H9 (cell line): ENCODE measurements around the gene HERC3. TPM values are rescaled to one million over a fixed set of nuclear protein-coding genes. Genes with fewer than 3 reads are reported as not detected.

ENCODE experiments used
- DNase-seq: peaks from one replicate; pipeline ENCODE4 v3.0.0-alpha.2; 2017
- H2AFZ ChIP-seq: one replicate; pipeline ENCODE4 v1.6.1; 2013; ENCODE audit warnings: mild to moderate bottlenecking, low read length, control low read depth, moderate library complexity
- H2AK5ac ChIP-seq: 2 replicates; pipeline ENCODE4 v1.6.1; 2013; ENCODE audit warnings: low read length, control low read depth, mixed read lengths; ENCODE audit not compliant: insufficient read length
- H2BK120ac ChIP-seq: one replicate; pipeline ENCODE4 v1.6.1; 2013; ENCODE audit warnings: low read depth, mild to moderate bottlenecking, low read length, control low read depth, inconsistent platforms; ENCODE audit not compliant: poor library complexity, severe bottlenecking
- H2BK12ac ChIP-seq: 2 replicates; pipeline ENCODE4 v1.6.1; 2013; ENCODE audit warnings: low read length, control low read depth, mixed read lengths, low read depth; ENCODE audit not compliant: insufficient read length
- H2BK15ac ChIP-seq: 2 replicates; pipeline ENCODE4 v1.6.1; 2013; ENCODE audit warnings: low read depth, low read length, control low read depth
- H2BK20ac ChIP-seq: one replicate; pipeline ENCODE4 v1.6.1; 2013; ENCODE audit warnings: low read depth, mild to moderate bottlenecking, low read length, control low read depth, inconsistent platforms; ENCODE audit not compliant: poor library complexity, severe bottlenecking
- H2BK5ac ChIP-seq: 2 replicates; pipeline ENCODE4 v1.6.1; 2013; ENCODE audit warnings: low read length, control low read depth, mixed read lengths; ENCODE audit not compliant: insufficient read length
- H3K14ac ChIP-seq: 2 replicates; pipeline ENCODE4 v1.6.1; 2013; ENCODE audit warnings: low read length, control low read depth; ENCODE audit not compliant: insufficient read depth
- H3K18ac ChIP-seq: 2 replicates; pipeline ENCODE4 v1.6.1; 2013; ENCODE audit warnings: low read depth, mild to moderate bottlenecking, mixed read lengths, low read length, control low read depth; ENCODE audit not compliant: insufficient read length
- H3K23ac ChIP-seq: 2 replicates; pipeline ENCODE4 v1.6.1; 2013; ENCODE audit warnings: low read length, control low read depth, mixed read lengths, low read depth; ENCODE audit not compliant: insufficient read length
- H3K23me2 ChIP-seq: 2 replicates; pipeline ENCODE4 v1.6.1; 2013; ENCODE audit warnings: low read depth, mild to moderate bottlenecking, mixed read lengths, low read length, control low read depth; ENCODE audit not compliant: insufficient read length, poor library complexity, severe bottlenecking
- H3K27ac ChIP-seq: 2 replicates; pipeline ENCODE4 v1.5.1; 2013; ENCODE audit warnings: low read length, control low read depth, mixed read lengths, low read depth; ENCODE audit not compliant: insufficient read length
- H3K27me3 ChIP-seq: 2 replicates; pipeline ENCODE4 v1.6.1; 2013; ENCODE audit warnings: low read length, control low read depth, inconsistent platforms; ENCODE audit not compliant: insufficient read depth
- H3K4ac ChIP-seq: 2 replicates; pipeline ENCODE4 v1.6.1; 2013; ENCODE audit warnings: low read depth, mild to moderate bottlenecking, control low read depth, inconsistent platforms, low read length, moderate library complexity
- H3K4me1 ChIP-seq: 2 replicates; pipeline ENCODE4 v1.6.1; 2013; ENCODE audit warnings: low read length, control low read depth, inconsistent platforms; ENCODE audit not compliant: insufficient read depth
- H3K4me2 ChIP-seq: 2 replicates; pipeline ENCODE4 v1.6.1; 2013; ENCODE audit warnings: low read length, control low read depth, mixed read lengths; ENCODE audit not compliant: insufficient read length, insufficient read depth
- H3K56ac ChIP-seq: 2 replicates; pipeline ENCODE4 v1.6.1; 2013; ENCODE audit warnings: low read depth, mild to moderate bottlenecking, mixed read lengths, low read length, control low read depth; ENCODE audit not compliant: insufficient read length
- H3K79me1 ChIP-seq: 2 replicates; pipeline ENCODE4 v1.6.1; 2013; ENCODE audit warnings: low read depth, mild to moderate bottlenecking, moderate library complexity, low read length, control low read depth, inconsistent platforms; ENCODE audit not compliant: insufficient read depth, poor library complexity, severe bottlenecking
- H3K79me2 ChIP-seq: 2 replicates; pipeline ENCODE4 v1.6.1; 2013; ENCODE audit warnings: low read length, control low read depth, inconsistent platforms; ENCODE audit not compliant: insufficient read depth
- H3K9ac ChIP-seq: 2 replicates; pipeline ENCODE4 v1.6.1; 2013; ENCODE audit warnings: low read length, control low read depth, mixed read lengths; ENCODE audit not compliant: insufficient read length; ENCODE audit errors: extremely low read depth
- H3K9me3 ChIP-seq: one replicate; pipeline ENCODE4 v1.6.1; 2013; ENCODE audit warnings: low read depth, low read length, inconsistent platforms; ENCODE audit not compliant: control insufficient read depth
- H3T11ph ChIP-seq: one replicate; pipeline ENCODE4 v1.6.1; 2013; ENCODE audit warnings: mild to moderate bottlenecking, low read length, control low read depth, inconsistent platforms
- H4K20me1 ChIP-seq: one replicate; pipeline ENCODE4 v1.6.1; 2013; ENCODE audit not compliant: control insufficient read depth, insufficient read length, insufficient read depth
- H4K5ac ChIP-seq: 2 replicates; pipeline ENCODE4 v1.6.1; 2013; ENCODE audit warnings: low read depth, mild to moderate bottlenecking, mixed read lengths, low read length, control low read depth; ENCODE audit not compliant: insufficient read length
- H4K8ac ChIP-seq: replicated peaks from 2 replicates; pipeline ENCODE4 v1.6.1; 2013; ENCODE audit warnings: low read length, control low read depth, mixed read lengths, low read depth; ENCODE audit not compliant: insufficient read length
- H4K91ac ChIP-seq: 2 replicates; pipeline ENCODE4 v1.6.1; 2013; ENCODE audit warnings: low read depth, mild to moderate bottlenecking, moderate library complexity, mixed read lengths, low read length, control low read depth; ENCODE audit not compliant: insufficient read length
- H3K27ac Mint-ChIP-seq, 3 experiments: 2 replicates in 2 of 3; 3 replicates in 1 of 3; pipeline ENCODE4 v1.8.0; 2020 to 2021; ENCODE audit warnings: mixed read lengths in 3 of 3, mild to moderate bottlenecking in 1 of 3, moderate library complexity in 1 of 3
- H3K27me3 Mint-ChIP-seq: 2 replicates; pipeline ENCODE4 v1.8.0; 2021; ENCODE audit warnings: low read depth, mild to moderate bottlenecking, moderate library complexity, mixed read lengths
- H3K36me3 Mint-ChIP-seq, 3 experiments: 2 replicates in 2 of 3; 3 replicates in 1 of 3; pipeline ENCODE4 v1.8.0; 2020 to 2021; ENCODE audit warnings: low read depth in 3 of 3, mixed read lengths in 3 of 3; ENCODE audit not compliant: insufficient read depth in 1 of 3
- H3K4me1 Mint-ChIP-seq, 2 experiments: 2 replicates each; pipeline ENCODE4 v1.8.0; 2020; ENCODE audit warnings: mixed read lengths in 2 of 2
- H3K4me3 Mint-ChIP-seq, 2 experiments: 2 replicates in 1 of 2; 3 replicates in 1 of 2; pipeline ENCODE4 v1.8.0; 2020 to 2021; ENCODE audit warnings: mild to moderate bottlenecking in 2 of 2, mixed read lengths in 2 of 2, moderate library complexity in 1 of 2
- H3K9me3 Mint-ChIP-seq, 2 experiments: 2 replicates in 1 of 2; 3 replicates in 1 of 2; pipeline ENCODE4 v1.8.0; 2020; ENCODE audit warnings: mild to moderate bottlenecking in 2 of 2, mixed read lengths in 2 of 2, moderate library complexity in 1 of 2
- WGBS: extraction: QIAGEN DNeasy Blood & Tissue Kit; methylation state at CpG from one replicate; pipeline ENCODE4 v1.1.7; 2013; ENCODE audit warnings: missing lambda C conversion rate, low lambda C conversion rate, mixed read lengths; ENCODE audit not compliant: insufficient read length; ENCODE audit errors: extremely low coverage; 5-methylcytosine and 5-hydroxymethylcytosine counted together
- total RNA-seq: library from RNA; stranded (reverse); gene quantifications from 2 replicates; pipeline ENCODE4 v1.2.1, GENCODE V29; 2021
- TF ChIP-seq, protein P1 (sequence below): fragments of 200-600 bp; sonication (generic); conservative IDR thresholded peaks from 3 replicates; pipeline ENCODE4 v1.8.0; 2021; ENCODE audit warnings: antibody characterized with exemption, mild to moderate bottlenecking

HERC3 gene
- total RNA-seq, 1 experiment from 2014 or later = 2.9 TPM

- no peaks in the 10 kb centered on the region for H3K27me3 ChIP-seq
- no peaks in the 10 kb centered on the region for H3K9me3 ChIP-seq
- no peaks in the 10 kb centered on the region for H3K23me2 ChIP-seq
- no peak overlapping the region for H3T11ph ChIP-seq
- no peaks in the 10 kb centered on the region for H4K20me1 ChIP-seq
- no peaks in the 10 kb centered on the region for H3K79me1 ChIP-seq
- no peak overlapping the region for H3K4ac ChIP-seq
- H2BK20ac ChIP-seq = no peak overlapping the region
- no peak overlapping the region for H3K27ac ChIP-seq
- no peak overlapping the region for H4K8ac ChIP-seq
- H4K91ac ChIP-seq = no peak overlapping the region
- H3K4me1 ChIP-seq = no peaks in the 10 kb centered on the region
- H3K14ac ChIP-seq = no peak overlapping the region
- H2AK5ac ChIP-seq = no peak overlapping the region
- H2AFZ ChIP-seq = no peak overlapping the region
- H3K4me3 Mint-ChIP-seq = no peak overlapping the region
- H2BK12ac ChIP-seq = no peak overlapping the region
- H3K56ac ChIP-seq = no peak overlapping the region
- H2BK120ac ChIP-seq = no peak overlapping the region
- no peak overlapping the region for H4K5ac ChIP-seq
- no peak overlapping the region for H3K9ac ChIP-seq
- H2BK5ac ChIP-seq = no peak overlapping the region
- H3K23ac ChIP-seq = no peak overlapping the region
- TF ChIP-seq, protein P1, sequence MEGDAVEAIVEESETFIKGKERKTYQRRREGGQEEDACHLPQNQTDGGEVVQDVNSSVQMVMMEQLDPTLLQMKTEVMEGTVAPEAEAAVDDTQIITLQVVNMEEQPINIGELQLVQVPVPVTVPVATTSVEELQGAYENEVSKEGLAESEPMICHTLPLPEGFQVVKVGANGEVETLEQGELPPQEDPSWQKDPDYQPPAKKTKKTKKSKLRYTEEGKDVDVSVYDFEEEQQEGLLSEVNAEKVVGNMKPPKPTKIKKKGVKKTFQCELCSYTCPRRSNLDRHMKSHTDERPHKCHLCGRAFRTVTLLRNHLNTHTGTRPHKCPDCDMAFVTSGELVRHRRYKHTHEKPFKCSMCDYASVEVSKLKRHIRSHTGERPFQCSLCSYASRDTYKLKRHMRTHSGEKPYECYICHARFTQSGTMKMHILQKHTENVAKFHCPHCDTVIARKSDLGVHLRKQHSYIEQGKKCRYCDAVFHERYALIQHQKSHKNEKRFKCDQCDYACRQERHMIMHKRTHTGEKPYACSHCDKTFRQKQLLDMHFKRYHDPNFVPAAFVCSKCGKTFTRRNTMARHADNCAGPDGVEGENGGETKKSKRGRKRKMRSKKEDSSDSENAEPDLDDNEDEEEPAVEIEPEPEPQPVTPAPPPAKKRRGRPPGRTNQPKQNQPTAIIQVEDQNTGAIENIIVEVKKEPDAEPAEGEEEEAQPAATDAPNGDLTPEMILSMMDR = no peak
- no peak overlapping the region for H3K4me2 ChIP-seq
- no peak for DNase-seq
- no peaks in the 10 kb centered on the region for H3K79me2 ChIP-seq
- peaks cover 0 to under 1% of the 10 kb centered on the region in 2 experiments; a peak in 2 of 4 replicates for H3K4me1 Mint-ChIP-seq
- no peak overlapping the region for H3K18ac ChIP-seq
- H3K36me3 Mint-ChIP-seq = peaks cover 20 to 29% (median 27%) of the 10 kb centered on the region in 3 experiments; a peak in 6 of 7 replicates
- H2BK15ac ChIP-seq = no peak overlapping the region
- H3K27me3 Mint-ChIP-seq = no peaks in the 10 kb centered on the region
- H3K9me3 Mint-ChIP-seq = no peaks in the 10 kb centered on the region
- WGBS = no CpG with 5 or more reads among the region's 4 CpGs
- H3K27ac Mint-ChIP-seq = no peak overlapping the region
Observed at GRCh38 chr4:88752076-88752463, 159.8 kb downstream of the HERC3 start.
